ENCODE results near the gene COPG1.

Gene COPG1

DNA sequence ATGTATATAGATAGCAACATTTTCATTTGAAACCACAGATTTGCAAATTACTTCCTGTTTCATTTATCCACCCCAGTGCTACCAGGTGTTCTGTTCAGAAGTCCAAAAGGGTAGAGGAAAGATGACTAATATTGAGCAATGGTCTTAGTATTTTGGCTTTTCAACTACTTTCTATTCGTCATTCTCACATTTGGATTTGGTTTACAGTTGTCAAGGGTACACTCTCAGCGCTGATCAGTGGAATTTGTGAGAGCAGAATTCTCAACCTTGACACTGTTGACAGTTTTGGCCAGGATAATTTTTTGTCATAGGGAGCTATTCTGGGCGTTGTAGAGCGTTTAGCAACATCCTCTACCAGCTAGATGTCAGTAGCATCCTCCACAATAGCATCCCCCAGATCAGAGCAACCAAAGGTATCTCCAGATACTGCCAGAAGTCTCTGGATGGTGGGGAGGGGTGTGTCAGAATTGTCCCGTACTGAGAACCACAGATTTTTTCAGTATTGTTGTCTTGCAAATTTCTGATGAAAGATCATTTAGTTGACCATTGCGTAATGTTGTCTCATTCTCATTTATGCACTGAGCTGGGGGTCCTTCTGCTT lies 33.4 kb downstream of the COPG1 start:
- no peak for DNase-seq

DNA sequence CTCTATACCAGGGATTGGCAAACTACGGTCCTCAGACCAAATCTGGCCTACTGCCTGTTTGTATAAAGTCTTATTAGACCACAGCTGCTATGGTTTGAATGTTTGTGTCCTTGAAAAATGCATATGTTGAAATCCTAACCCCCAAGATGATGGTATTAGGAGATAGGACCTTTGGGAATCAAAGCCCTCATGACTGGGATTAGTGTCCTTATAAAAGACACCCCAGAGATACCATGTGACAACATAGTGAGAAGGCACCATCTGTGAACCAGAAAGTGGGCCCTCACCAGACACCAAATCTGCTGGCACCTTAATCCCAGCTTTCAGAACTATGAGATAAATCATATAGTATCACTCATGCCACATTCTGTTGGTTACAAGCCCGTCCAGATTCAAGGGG lies 36.7 kb downstream of the COPG1 start:
- DNase-seq = no peak

GRCh38 chr3:129288446-129288845 lies 39.0 kb downstream of the COPG1 start:
- no peak for DNase-seq

- DNase-seq = no peak
Measured at GRCh38 chr3:129289201-129289921, 40.0 kb downstream of the COPG1 start.

DNA sequence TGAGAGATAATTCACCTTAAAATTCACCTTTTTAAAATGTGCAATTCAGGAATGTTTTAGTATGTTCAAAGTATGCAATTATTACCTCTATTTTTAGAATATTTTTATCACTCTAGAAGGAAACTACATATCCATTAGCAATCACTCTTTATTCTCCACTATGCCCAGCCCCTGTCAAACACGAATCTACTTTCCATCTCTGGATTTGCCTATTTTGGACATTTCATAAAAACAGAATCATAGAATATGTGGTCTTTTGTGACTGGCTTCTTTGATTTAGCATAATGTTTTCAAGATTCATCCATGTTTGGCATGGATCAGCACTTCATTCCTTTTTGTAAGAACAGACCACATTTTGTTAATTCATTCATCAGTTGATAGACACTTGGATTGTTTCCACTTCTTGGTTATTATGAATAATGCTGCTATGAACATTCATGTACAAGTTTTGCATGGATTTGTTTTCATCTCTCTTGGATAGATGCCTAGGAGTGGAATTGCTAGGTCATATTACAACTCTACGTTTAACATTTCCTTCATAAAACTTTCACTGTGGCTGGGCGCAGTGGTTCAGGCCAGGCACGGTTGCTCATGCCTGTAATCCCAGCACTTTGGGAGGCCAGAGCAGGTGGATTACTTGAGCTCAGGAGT lies 42.0 kb downstream of the COPG1 start:
- DNase-seq = no peak

GRCh38 chr3:129295286-129295685 lies 45.9 kb downstream of the COPG1 start:
- DNase-seq = no peak

DNA sequence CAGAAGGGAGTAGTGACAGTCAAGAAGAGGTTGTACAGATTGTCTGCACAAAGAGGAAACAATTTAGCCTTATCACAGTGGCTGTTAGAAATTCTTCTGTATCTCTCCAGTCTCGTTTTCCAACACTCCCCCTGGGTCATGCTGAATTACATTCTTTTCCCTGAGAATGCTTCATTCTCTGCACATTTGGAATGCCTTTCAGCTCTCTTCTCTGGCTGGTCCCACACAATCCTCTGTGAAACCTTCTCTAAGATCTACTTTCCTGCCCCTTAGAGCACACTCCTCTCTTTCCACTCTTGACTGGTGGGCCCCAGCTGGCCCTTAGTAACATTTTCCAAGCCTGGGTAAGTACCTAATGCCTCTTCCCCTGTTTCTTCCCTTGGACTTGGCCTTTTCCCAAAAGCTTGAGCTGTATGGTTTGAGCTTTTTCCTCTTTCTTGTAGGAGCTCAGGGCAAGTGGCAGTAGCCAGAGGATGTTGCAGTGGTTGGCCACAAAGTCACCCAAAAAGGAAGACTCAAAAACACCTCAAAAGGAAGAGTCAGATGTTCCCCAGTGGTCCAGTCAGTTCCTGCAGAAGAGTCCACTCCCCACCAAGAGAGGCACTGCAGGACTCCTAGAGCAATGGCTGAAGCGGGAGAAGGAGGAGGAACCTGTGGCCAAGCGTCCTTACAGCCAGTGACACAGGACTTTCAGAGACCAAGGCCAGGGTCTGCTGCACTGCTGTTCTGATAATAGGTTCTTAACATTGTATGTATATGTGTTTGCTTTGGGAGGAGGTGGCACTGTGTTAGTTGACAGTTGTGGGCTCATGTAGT lies 54.9 kb downstream of the COPG1 start:
- DNase-seq = no peak

- no peak for DNase-seq
Measured at GRCh38 chr3:129304962-129305222, 55.5 kb downstream of the COPG1 start.

- peak; percentile 47 for DNase-seq
Measured at GRCh38 chr3:129305592-129306091, 56.2 kb downstream of the COPG1 start.

GRCh38 chr3:129308636-129309035 lies 59.2 kb downstream of the COPG1 start:
- no peak for DNase-seq

- no peak for DNase-seq
Measured at GRCh38 chr3:129310111-129311011, 61.0 kb downstream of the COPG1 start.

DNA sequence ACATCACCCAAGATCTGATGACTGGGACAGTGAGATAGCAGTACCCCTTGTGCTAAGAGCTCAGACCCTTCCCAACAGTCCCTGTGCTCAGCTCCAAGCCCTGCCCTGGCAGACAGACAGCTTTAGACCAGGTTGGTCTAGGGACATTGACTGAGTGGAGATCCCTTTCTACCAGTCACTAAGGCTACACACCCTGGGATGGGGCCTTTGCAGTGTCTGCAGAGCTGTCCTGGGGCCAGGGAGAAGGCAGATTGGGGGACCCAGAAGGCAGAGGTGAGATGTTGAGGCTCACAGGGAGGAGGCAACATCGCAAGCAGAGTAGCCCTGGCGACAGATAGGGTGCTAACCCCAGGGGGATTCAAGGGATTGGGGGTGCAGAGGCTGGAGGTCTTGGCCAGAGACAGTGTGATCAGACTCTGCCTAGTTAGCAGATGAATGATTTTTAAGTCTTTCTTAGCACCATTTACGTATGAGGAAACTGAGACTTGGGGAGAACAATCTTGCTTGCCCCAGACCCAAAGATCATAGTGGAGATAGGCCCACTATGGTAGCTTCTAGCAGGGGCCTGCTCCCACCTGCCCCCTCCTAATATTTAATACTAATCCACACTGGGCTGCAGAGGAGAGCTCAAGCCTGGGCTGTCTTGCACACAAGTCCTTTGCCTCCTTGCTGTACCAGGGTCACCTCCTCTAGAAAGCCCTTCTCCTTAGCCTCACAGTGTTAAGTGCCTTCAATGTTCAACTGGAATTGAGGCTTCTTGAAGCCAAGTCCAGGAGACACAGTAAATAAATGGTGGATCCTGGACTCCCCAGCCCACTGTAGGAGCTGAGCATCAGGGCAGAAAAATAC lies 61.9 kb downstream of the COPG1 start:
- no peak for DNase-seq

- no peak for DNase-seq
Measured at GRCh38 chr3:129312021-129312639, 62.7 kb downstream of the COPG1 start.

- no peak for DNase-seq
Measured at GRCh38 chr3:129312671-129313414, 63.4 kb downstream of the COPG1 start.

GRCh38 chr3:129313415-129313664 lies 63.9 kb downstream of the COPG1 start:
- no peak for DNase-seq

- no peak for DNase-seq
Measured at GRCh38 chr3:129313665-129314385, 64.4 kb downstream of the COPG1 start.

DNA sequence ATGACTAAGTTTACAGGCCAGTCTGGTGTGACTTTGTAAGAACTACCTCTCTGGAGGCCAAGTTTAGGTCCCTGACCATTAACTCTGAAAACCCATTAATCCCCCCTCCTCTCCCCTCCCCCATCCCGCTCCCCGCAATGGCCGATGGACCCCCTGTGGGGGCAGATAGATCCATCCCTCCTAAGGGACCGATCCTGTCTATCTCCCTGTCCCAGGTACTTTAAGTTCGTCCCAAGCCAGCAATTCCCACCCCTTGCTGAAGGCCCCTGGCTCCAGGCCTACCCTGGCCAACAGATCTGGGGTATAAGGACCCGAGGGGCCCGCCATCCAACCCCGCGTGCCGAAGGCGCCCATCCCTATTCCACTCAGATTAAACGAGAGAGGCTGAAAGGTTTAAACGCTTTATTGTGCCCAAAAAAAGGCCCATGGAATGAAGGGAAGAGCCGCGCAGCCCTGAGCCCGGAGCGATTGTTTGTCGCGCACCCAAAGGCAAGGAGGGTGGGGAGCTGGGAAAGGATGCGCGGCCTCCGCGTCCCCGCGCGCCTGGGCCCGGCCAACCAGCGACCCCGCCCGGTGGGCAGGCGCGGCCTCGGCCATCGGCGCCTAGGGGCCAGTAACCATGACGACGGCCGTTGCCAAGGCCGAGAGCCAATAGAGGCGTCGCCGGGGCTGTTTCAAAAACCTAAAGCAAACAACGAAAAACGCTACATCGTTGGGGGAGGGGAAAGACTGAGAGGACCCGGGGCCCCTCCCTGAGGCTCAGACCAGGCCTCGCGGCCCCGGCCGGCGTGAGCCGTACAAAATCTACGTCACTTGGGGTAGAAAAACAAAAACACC lies 65.2 kb downstream of the COPG1 start:
- peak; percentile 58 for DNase-seq

GRCh38 chr3:129315223-129315997 lies 66.0 kb downstream of the COPG1 start:
- peak; percentile 34 for DNase-seq
